ENCODE data around the gene PIGC.

DNA sequence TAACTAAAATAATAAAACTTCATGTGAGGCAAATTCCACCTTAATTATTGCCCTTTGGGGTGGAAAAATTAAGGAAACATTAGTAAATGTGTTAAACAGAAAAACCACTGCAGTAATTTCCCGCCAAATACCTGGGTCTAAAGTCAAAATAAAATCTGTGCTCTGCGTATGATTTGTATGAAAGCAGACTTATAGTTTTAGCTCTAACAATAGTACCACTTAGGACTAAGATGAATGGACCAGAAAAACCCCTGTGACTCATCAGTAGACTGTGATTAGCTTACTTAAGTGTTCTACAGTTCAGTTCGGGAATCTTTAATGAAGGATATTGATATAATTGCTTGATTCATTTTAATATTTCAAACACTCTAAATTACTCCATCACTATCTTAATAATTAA, 46.6 kb downstream of the PIGC start:
- TF ChIP-seq, protein P1, sequence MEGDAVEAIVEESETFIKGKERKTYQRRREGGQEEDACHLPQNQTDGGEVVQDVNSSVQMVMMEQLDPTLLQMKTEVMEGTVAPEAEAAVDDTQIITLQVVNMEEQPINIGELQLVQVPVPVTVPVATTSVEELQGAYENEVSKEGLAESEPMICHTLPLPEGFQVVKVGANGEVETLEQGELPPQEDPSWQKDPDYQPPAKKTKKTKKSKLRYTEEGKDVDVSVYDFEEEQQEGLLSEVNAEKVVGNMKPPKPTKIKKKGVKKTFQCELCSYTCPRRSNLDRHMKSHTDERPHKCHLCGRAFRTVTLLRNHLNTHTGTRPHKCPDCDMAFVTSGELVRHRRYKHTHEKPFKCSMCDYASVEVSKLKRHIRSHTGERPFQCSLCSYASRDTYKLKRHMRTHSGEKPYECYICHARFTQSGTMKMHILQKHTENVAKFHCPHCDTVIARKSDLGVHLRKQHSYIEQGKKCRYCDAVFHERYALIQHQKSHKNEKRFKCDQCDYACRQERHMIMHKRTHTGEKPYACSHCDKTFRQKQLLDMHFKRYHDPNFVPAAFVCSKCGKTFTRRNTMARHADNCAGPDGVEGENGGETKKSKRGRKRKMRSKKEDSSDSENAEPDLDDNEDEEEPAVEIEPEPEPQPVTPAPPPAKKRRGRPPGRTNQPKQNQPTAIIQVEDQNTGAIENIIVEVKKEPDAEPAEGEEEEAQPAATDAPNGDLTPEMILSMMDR (IDR thresholded peaks at IDR 0.05; ENCODE audit: extremely low read depth in 1 of 2, insufficient read depth in 1 of 2, low read depth in 1 of 2, low read length in 2 of 2) = no peak
- TF ChIP-seq FOS (IDR thresholded peaks at IDR 0.05; ENCODE audit: borderline replicate concordance, insufficient read depth, low read length) (peak; percentile 70), EZH2 (IDR thresholded peaks at IDR 0.05; ENCODE audit: borderline replicate concordance, low read depth, low read length, severe bottlenecking) (no peak), POLR2A (IDR thresholded peaks at IDR 0.05; ENCODE audit: low read depth, low read length) (no peak), JUN (IDR thresholded peaks at IDR 0.05; ENCODE audit: borderline replicate concordance, insufficient read depth, insufficient read length, low read depth) (peak; percentile 29)
- TF ChIP-seq, protein P2, sequence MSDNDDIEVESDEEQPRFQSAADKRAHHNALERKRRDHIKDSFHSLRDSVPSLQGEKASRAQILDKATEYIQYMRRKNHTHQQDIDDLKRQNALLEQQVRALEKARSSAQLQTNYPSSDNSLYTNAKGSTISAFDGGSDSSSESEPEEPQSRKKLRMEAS (IDR thresholded peaks at IDR 0.05; ENCODE audit: insufficient read depth, insufficient read length) = no peak
